Parathyroid adenoma (tissue), 2 donors: ENCODE measurements around the gene POU6F2.
"Not testable (repeated sequence)": the region's sequence is repeated elsewhere in the genome, so short reads cannot be mapped to it uniquely, and the experiment has no call there.

Experiments
- H2AFZ ChIP-seq: fragments of 300-600 bp; sonication (generic); one replicate; pipeline ENCODE4 v1.7.0; 2017; ENCODE audit warnings: antibody characterized with exemption, mild to moderate bottlenecking
- H3K27ac ChIP-seq: fragments of 300-600 bp; sonication (generic); one replicate; pipeline ENCODE4 v1.7.0; 2017
- H3K27me3 ChIP-seq: fragments of 300-600 bp; sonication (generic); one replicate; pipeline ENCODE4 v1.7.0; 2017; ENCODE audit warnings: low read length; ENCODE audit not compliant: control insufficient read depth, insufficient read depth
- H3K36me3 ChIP-seq: fragments of 300-600 bp; sonication (generic); one replicate; pipeline ENCODE4 v1.7.0; 2017; ENCODE audit warnings: low read length; ENCODE audit not compliant: control insufficient read depth, insufficient read depth
- H3K4me1 ChIP-seq: fragments of 300-600 bp; sonication (generic); one replicate; pipeline ENCODE4 v1.7.0; 2017; ENCODE audit warnings: control low read depth
- H3K4me2 ChIP-seq: fragments of 300-600 bp; sonication (generic); one replicate; pipeline ENCODE4 v1.7.0; 2017; ENCODE audit warnings: low read length
- H3K4me3 ChIP-seq: fragments of 300-600 bp; sonication (generic); one replicate; pipeline ENCODE4 v1.7.0; 2017; ENCODE audit warnings: low read depth, low read length
- H3K79me2 ChIP-seq: fragments of 300-600 bp; sonication (generic); one replicate; pipeline ENCODE4 v1.7.0; 2017; ENCODE audit warnings: control low read depth
- H3K9ac ChIP-seq: fragments of 300-600 bp; sonication (generic); one replicate; pipeline ENCODE4 v1.7.0; 2017; ENCODE audit warnings: mild to moderate bottlenecking
- H3K9me3 ChIP-seq: fragments of 300-600 bp; sonication (generic); one replicate; pipeline ENCODE4 v1.7.0; 2017; ENCODE audit warnings: low read length; ENCODE audit not compliant: control insufficient read depth
- CTCF ChIP-seq: fragments of 300-600 bp; sonication (generic); IDR thresholded peaks from one replicate; pipeline ENCODE4 v1.7.0; 2017; ENCODE audit warnings: antibody characterized with exemption, mild to moderate bottlenecking
- donor health status: primary hyperparathyroidism.

POU6F2 gene

GRCh38 chr7:39002755-39003154 is 25.0 kb downstream of the POU6F2 start:
- Histone ChIP-seq H3K9me3 (no peaks in the 10 kb centered on the region), H3K27ac (no peak overlapping the region), H3K4me1 (no peaks in the 10 kb centered on the region), H3K9ac (no peak overlapping the region), H2AFZ (no peak overlapping the region), H3K36me3 (no peaks in the 10 kb centered on the region), H3K79me2 (no peaks in the 10 kb centered on the region), H3K4me2 (no peak overlapping the region), H3K4me3 (no peak overlapping the region), H3K27me3 (no peaks in the 10 kb centered on the region)
- TF ChIP-seq CTCF: no peak

GRCh38 chr7:39005036-39005435 is 27.3 kb downstream of the POU6F2 start:
- H3K4me1 ChIP-seq: no peaks in the 10 kb centered on the region
- H3K79me2 ChIP-seq: no peaks in the 10 kb centered on the region
- H3K4me3 ChIP-seq: no peak overlapping the region
- H3K36me3 ChIP-seq: no peaks in the 10 kb centered on the region
- H3K27me3 ChIP-seq: no peaks in the 10 kb centered on the region
- H3K9me3 ChIP-seq: no peaks in the 10 kb centered on the region
- no peak overlapping the region for H3K4me2 ChIP-seq
- H2AFZ ChIP-seq: no peak overlapping the region
- no peak for TF ChIP-seq CTCF
- H3K9ac ChIP-seq: no peak overlapping the region
- H3K27ac ChIP-seq: no peak overlapping the region

GRCh38 chr7:39005461-39005860 is 27.8 kb downstream of the POU6F2 start:
- H3K4me2 ChIP-seq: no peak overlapping the region
- H3K9me3 ChIP-seq: no peaks in the 10 kb centered on the region
- no peaks in the 10 kb centered on the region for H3K36me3 ChIP-seq
- H3K9ac ChIP-seq: no peak overlapping the region
- H3K79me2 ChIP-seq: no peaks in the 10 kb centered on the region
- H3K27ac ChIP-seq: no peak overlapping the region
- TF ChIP-seq CTCF: no peak
- H3K4me1 ChIP-seq: no peaks in the 10 kb centered on the region
- no peaks in the 10 kb centered on the region for H3K27me3 ChIP-seq
- no peak overlapping the region for H3K4me3 ChIP-seq
- H2AFZ ChIP-seq: no peak overlapping the region

GRCh38 chr7:39013049-39013939 is 35.6 kb downstream of the POU6F2 start:
- H3K9ac ChIP-seq, H3K27ac ChIP-seq, H3K4me3 ChIP-seq, H3K4me1 ChIP-seq, H2AFZ ChIP-seq, H3K79me2 ChIP-seq, H3K9me3 ChIP-seq, H3K4me2 ChIP-seq, H3K27me3 ChIP-seq, H3K36me3 ChIP-seq: not testable (repeated sequence)

- Histone ChIP-seq H3K9ac (no peak overlapping the region), H3K79me2 (no peaks in the 10 kb centered on the region), H3K27me3 (no peaks in the 10 kb centered on the region), H2AFZ (no peak overlapping the region), H3K27ac (no peak overlapping the region), H3K4me3 (no peak overlapping the region), H3K4me2 (no peak overlapping the region), H3K4me1 (no peaks in the 10 kb centered on the region), H3K36me3 (no peaks in the 10 kb centered on the region), H3K9me3 (no peaks in the 10 kb centered on the region)
- TF ChIP-seq CTCF: no peak
Observed at GRCh38 chr7:39016609-39017008, 38.9 kb downstream of the POU6F2 start.
